GM19397 (cell line): ENCODE results near the gene SHE.

Source experiments
- ATAC-seq: cut with Tn5 transposase; IDR thresholded peaks from one replicate; pipeline ENCODE4 v1.9.1; 2021; ENCODE audit warnings: mild to moderate bottlenecking, moderate library complexity; ENCODE audit not compliant: unreplicated experiment

The SHE gene

GRCh38 chr1:154481053-154481452 lies 21.2 kb downstream of the SHE start:
- no peak for ATAC-seq

DNA sequence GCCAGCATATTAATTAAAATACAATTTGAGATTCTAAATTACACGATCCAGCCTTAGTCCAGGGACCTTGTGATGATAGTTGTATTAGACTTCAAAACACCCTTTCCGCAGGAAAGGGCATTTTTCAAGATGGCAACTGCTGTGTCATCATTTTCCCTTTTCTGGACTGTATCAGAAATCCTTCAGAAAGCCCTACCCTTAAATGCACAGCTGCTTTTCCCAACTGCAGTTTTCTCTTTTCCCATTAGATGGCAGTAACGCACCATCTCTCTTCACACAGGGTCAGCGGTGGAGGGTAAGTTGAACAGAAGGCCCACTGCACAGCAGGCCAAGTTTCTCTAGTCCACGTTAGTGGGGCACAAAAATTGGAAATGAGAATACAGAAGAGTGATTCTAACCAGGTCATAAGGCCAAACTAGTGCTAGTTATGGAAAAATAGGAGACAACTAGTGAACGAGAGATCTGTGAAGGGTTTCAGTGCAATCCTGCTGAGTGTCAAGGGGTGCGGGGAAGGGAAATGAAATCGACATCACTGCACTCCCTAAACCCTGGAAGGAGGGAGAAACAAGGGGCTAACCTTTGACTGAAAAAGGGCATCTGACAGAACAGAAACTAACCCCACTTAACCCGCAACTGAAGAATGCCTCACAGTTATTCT lies 22.3 kb downstream of the SHE start:
- ATAC-seq: no peak

GRCh38 chr1:154478639-154479038 lies 23.6 kb downstream of the SHE start:
- no peak for ATAC-seq

GRCh38 chr1:154478013-154478412 lies 24.2 kb downstream of the SHE start:
- ATAC-seq: no peak

- no peak for ATAC-seq
Observed at GRCh38 chr1:154476791-154477190, 25.4 kb downstream of the SHE start.

- no peak for ATAC-seq
Observed at GRCh38 chr1:154474802-154475201, 27.4 kb downstream of the SHE start.

DNA sequence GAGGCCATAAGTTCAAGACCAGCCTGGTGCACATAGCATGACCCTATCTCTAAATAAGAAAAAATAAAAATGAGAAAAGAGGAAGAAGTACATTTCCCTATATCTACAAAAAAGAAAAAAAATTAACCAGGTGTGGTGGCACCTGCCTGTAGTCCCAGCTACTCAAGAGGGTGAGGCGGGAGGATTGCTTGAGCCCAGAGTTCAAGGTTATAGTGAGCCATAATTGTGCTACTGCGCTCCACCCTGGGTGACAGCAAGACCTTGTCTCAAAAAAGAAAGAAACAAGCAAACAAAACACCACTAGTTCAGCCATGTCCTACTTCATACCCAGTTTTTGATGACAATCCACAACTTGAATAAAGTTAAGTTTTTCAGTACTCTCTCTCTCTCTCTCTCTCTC lies 30.9 kb downstream of the SHE start:
- ATAC-seq: no peak

DNA sequence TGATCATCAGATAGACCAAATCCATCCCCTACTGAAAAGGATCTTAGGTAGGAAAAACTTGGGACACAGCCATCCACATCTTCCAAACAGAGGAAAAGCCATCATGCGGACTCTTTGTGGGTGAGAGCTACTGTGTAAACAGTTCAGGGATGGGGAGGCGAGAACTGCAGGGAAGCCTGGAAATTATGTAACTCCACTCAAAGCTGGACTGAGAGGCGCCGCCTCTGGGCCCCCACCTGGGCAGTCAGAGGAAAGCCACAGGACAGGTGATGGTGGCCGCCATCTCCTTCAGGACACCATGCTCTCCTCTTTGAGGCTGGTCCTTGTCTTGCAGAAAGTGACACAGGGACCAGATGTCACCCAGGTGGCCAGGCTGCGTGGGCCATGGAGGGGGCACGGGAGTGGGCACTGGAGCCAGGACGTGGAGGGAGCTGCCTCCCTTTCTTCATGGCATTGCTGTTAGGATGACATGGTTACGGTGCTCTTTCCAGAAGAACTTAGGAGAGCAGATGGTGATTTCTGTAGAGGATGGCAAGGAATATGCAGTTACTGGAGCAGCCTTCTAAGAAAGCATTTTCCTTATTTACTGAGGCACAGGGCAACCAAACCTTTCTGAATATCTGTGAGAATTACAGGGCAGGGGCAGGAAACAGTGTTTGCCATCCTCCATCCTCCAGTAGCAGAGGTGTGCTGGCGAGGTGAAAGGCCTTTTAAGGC lies 32.2 kb downstream of the SHE start:
- no peak for ATAC-seq

DNA sequence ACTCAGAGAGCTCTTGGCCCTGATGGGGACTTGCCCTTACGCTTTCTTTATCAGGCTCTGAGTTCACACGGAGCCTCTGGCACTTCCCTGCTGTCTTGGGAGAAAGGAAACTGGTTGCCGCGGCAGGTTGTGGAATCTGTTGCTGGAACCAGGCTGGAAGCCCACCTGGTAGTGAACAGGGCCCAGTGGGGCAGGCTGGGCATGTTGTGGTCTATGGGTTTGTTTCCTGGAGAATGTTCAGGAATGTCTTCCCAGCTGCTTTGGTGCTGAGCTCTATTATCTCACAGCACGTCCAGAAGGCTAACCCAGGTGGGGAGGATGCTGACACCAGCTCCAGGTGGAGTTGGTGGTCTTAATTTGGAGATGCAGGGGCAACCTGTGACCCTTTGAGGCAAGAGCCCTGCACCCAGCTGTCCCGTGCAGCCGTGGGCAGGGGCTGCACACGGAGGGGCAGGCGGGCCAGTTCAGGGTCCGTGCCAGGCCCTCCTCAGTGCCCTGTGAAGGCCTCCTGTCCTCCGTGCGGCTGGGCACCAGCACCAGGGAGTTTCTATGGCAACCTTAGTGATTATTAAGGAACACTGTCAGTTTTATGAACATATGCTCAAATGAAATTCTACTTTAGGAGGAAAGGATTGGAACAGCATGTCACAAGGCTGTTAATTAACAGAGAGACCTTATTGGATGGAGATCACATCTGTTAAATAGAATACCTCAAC lies 33.5 kb downstream of the SHE start:
- ATAC-seq: no peak

GRCh38 chr1:154467434-154468102 lies 34.6 kb downstream of the SHE start:
- ATAC-seq: no peak

GRCh38 chr1:154466921-154467417 lies 35.2 kb downstream of the SHE start:
- no peak for ATAC-seq

- ATAC-seq: no peak
Observed at GRCh38 chr1:154466206-154466605, 36.0 kb downstream of the SHE start.

DNA sequence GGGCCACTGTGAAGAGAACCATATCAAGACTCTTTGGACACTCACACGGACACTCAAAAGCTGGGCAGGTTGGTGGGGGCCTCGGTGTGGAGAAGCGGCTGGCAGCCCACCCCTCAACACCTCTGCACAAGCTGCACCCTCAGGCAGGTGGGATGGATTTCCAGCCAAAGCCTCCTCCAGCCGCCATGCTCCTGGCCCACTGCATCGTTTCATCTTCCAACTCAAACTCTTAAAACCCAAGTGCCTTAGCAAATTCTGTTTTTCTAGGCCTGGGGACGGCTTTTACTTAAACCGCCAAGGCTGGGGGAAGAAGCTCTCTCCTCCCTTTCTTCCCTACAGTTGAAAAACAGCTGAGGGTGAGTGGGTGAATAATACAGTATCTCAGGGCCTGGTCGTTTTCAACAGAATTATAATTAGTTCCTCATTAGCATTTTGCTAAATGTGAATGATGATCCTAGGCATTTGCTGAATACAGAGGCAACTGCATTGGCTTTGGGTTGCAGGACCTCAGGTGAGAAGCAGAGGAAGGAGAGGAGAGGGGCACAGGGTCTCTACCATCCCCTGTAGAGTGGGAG lies 36.5 kb downstream of the SHE start:
- ATAC-seq: no peak

DNA sequence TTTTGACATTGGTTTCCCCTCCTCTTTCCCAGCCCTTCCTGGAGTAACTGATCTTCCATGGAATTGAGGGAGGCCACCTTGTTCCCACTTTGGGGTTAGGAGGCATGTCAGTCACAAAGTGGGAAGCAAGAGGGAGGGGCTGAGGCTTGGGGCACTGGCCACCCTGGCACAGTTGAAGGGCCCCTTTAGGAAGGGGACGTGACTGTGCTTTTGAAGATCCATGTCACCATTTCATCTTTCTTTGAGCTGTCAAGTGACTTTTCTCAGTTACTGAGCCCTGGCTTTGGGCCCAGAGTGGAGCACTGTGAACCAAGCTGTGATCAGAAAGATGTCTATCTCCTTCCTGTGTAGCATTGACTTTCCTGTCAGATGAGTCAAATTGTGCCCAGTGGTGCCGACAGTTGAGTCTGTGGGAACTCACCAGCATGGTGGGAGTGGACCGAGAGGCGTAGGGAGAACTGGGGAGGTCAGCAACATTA lies 38.7 kb downstream of the SHE start:
- no peak for ATAC-seq

GRCh38 chr1:154460695-154461260 lies 41.4 kb downstream of the SHE start:
- ATAC-seq: no peak

- no peak for ATAC-seq
Observed at GRCh38 chr1:154459080-154459479, 43.1 kb downstream of the SHE start.

- no peak for ATAC-seq
Observed at GRCh38 chr1:154456631-154457030, 45.6 kb downstream of the SHE start.

GRCh38 chr1:154454386-154455120 lies 47.7 kb downstream of the SHE start:
- ATAC-seq: no peak

GRCh38 chr1:154453574-154454352 lies 48.4 kb downstream of the SHE start:
- ATAC-seq: no peak
